Heart left ventricle (tissue), 16 donors: ENCODE results near the gene ENTPD7. TPM values are rescaled to one million over a fixed set of nuclear protein-coding genes. Genes with fewer than 3 reads are reported as not detected.

Experiments
- ATAC-seq, 4 donors: fragments of 200-7000 bp; cut with Tn5 transposase; one replicate each; pipeline ENCODE4 v1.9.1; 2020 to 2022; ENCODE audit warnings: moderate library complexity in 4 of 4, mild to moderate bottlenecking in 3 of 4, moderate number of reproducible peaks in 1 of 4
- DNase-seq, 5 donors: peaks; one replicate each; pipeline ENCODE4 v3.0.0-alpha.2; 2020
- H3K27ac ChIP-seq, 12 donors: fragments of 200-600 bp; sonication (generic) in 4 of 12; one replicate each; pipeline versions ENCODE4 v1.5.0 to v1.8.0; 2016 to 2022; ENCODE audit warnings: mild to moderate bottlenecking in 2 of 12
- H3K27me3 ChIP-seq, 9 donors: fragments of 200-600 bp; sonication (generic) in 2 of 9; one replicate each; pipeline versions ENCODE4 v1.5.1 to v1.8.0; 2016 to 2022; ENCODE audit warnings: mild to moderate bottlenecking in 3 of 9
- H3K36me3 ChIP-seq, 9 donors: fragments of 200-600 bp; sonication (generic) in 2 of 9; one replicate each; pipeline versions ENCODE4 v1.5.0 to v1.8.0; 2018 to 2022; ENCODE audit warnings: mild to moderate bottlenecking in 2 of 9
- H3K4me1 ChIP-seq, 12 donors: fragments of 200-600 bp; sonication (generic) in 4 of 12; one replicate each; pipeline versions ENCODE4 v1.5.0 to v1.8.0; 2016 to 2022; ENCODE audit warnings: mild to moderate bottlenecking in 3 of 12
- H3K4me3 ChIP-seq, 12 donors: fragments of 200-600 bp; sonication (generic) in 4 of 12; one replicate each; pipeline versions ENCODE4 v1.5.0 to v1.8.0; 2017 to 2022; ENCODE audit warnings: mild to moderate bottlenecking in 9 of 12, moderate library complexity in 4 of 12
- H3K9me3 ChIP-seq, 12 donors: fragments of 200-600 bp; sonication (generic) in 4 of 12; one replicate each; pipeline versions ENCODE4 v1.5.0 to v1.8.0; 2016 to 2022; ENCODE audit warnings: mild to moderate bottlenecking in 1 of 12
- CTCF ChIP-seq, 12 donors: fragments of 200-600 bp; sonication (generic) in 4 of 12; IDR thresholded peaks; one replicate each; pipeline versions ENCODE4 v1.5.0 to v1.8.0; 2018 to 2022; ENCODE audit warnings: antibody characterized with exemption in 12 of 12, mild to moderate bottlenecking in 5 of 12
- POLR2A ChIP-seq, 2 donors: fragments of 450-650 bp; IDR thresholded peaks; one replicate each; pipeline ENCODE4 v1.6.1; 2017; ENCODE audit warnings: antibody characterized with exemption in 2 of 2, mild to moderate bottlenecking in 2 of 2, moderate library complexity in 2 of 2
- WGBS, 4 donors: extraction: QIAGEN DNeasy Blood & Tissue Kit in 2 of 4; methylation state at CpG; one replicate each; pipeline versions ENCODE4 v1.1.5 to v1.1.7; 2013 to 2018; 5-methylcytosine and 5-hydroxymethylcytosine counted together
- intact Hi-C, 10 donors: fragments of 100-400 bp; cut with DNase I; formaldehyde crosslinking; loops; one replicate each; pipeline versions ENCODE4 v1.11.1 to v1.14.2; 2022
- polyA plus RNA-seq, 2 donors: library from polyadenylated mRNA; stranded (reverse); fragments of 200-250 nt; gene quantifications; one replicate each; pipeline ENCODE4 v1.2.3, GENCODE V29; 2013
- total RNA-seq, 9 donors: library from RNA; depleted of rRNA in 2 of 9; stranded (reverse); fragments of >200 nt in 2 of 9; fragmentation: NEBNext Ultra II Directional in 3 of 9; extraction: Animal tissue kit (Norgen Biotek cat#: 25700) in 3 of 9; gene quantifications; one replicate each; pipeline versions ENCODE4 v1.1.0 to v1.2.4, GENCODE V29; 2016 to 2023
- donor health status: ischemic (EF 13 %, LVEDD 7.1; RV severe dilation, severe dysfunction).
- donor health status: healthy with polysubstance abuse.
- donor health status: DM: no; HTN: yes; CAD: no.
- donor health status: DM: no; HTN: no; CAD: no.
- donor health status: ischemic (EF 25% LVEDD 6.9; RV normal size, moderate dysfunction).
- donor health status: ischemic (EF 25% LVEDD 5.7; RV mildly dilated, moderate dysfunction).
- donor health status: healthy.
- donor health status: DM: yes; HTN: yes; CAD: no.
- donor health status: ischemic (EF 35%, LVEDD 5.7; RV mildly dilated, moderate dysfunction).
- donor health status: nonischemic (EF 11% LVEDD 7.7; RV severe dilation, severe dysfunction).
- donor health status: DM: yes; HTN: yes; CAD: no.
- donor health status: PGD.
- donor health status: ischemic (EF 29% LVEDD 5.4; RV normal size, mild dysfunction).
- donor health status: nonischemic (EF 23%, LVEDD 6.1; RV moderate dilation, normal function).

ENTPD7 gene
- total and polyA plus RNA-seq, 11 donors: 0.23 to 5.6 (median 2.7) TPM

GRCh38 chr10:99630991-99631390 is 28.3 kb upstream of the ENTPD7 start:
- no peaks in the 10 kb centered on the region for H3K4me1 ChIP-seq
- intact Hi-C loops: loop anchor here in 1 of 10 donors (5.0 kb wide), 1 partner anchor 81 kb away; no protein-coding TSS in a partner anchor
- H3K4me3 ChIP-seq: no peak overlapping the region
- ATAC-seq (no peak), DNase-seq (no peak)
- no peaks in the 10 kb centered on the region for H3K36me3 ChIP-seq
- H3K9me3 ChIP-seq: no peaks in the 10 kb centered on the region
- no peak overlapping the region for H3K27ac ChIP-seq
- H3K27me3 ChIP-seq: no peaks in the 10 kb centered on the region
- TF ChIP-seq POLR2A (IDR thresholded peaks at IDR 0.05) (no peak), CTCF (IDR thresholded peaks at IDR 0.05) (no peak)

- DNase-seq (no peak), ATAC-seq (no peak)
- Histone ChIP-seq H3K27me3 (no peaks in the 10 kb centered on the region), H3K36me3 (no peaks in the 10 kb centered on the region), H3K4me1 (no peaks in the 10 kb centered on the region), H3K4me3 (no peak overlapping the region), H3K27ac (no peak overlapping the region), H3K9me3 (no peaks in the 10 kb centered on the region)
- WGBS, 4 donors: 84 to 88% (median 86%) methylated on average over 3 of the region's 3 CpGs
- TF ChIP-seq POLR2A (IDR thresholded peaks at IDR 0.05) (no peak), CTCF (IDR thresholded peaks at IDR 0.05) (no peak)
- intact Hi-C loops: loop anchor here in 1 of 10 donors (5.0 kb wide), 1 partner anchor 81 kb away; no protein-coding TSS in a partner anchor
Observed at GRCh38 chr10:99631496-99631895, 27.8 kb upstream of the ENTPD7 start.

GRCh38 chr10:99633832-99634231 is 25.5 kb upstream of the ENTPD7 start:
- Histone ChIP-seq H3K9me3 (no peaks in the 10 kb centered on the region), H3K4me1 (no peaks in the 10 kb centered on the region), H3K27me3 (no peaks in the 10 kb centered on the region), H3K36me3 (no peaks in the 10 kb centered on the region), H3K4me3 (no peak overlapping the region), H3K27ac (no peak overlapping the region)
- DNase-seq: no peak
- intact Hi-C loops: loop anchor here in 1 of 10 donors (5.0 kb wide), 1 partner anchor 78 kb away; no protein-coding TSS in a partner anchor
- TF ChIP-seq CTCF (IDR thresholded peaks at IDR 0.05) (no peak), POLR2A (IDR thresholded peaks at IDR 0.05) (no peak)
- ATAC-seq: no peak

GRCh38 chr10:99647601-99648151 is 11.6 kb upstream of the ENTPD7 start:
- ATAC-seq: no peak
- no peak for DNase-seq
- Histone ChIP-seq H3K4me1 (no peaks in the 10 kb centered on the region), H3K36me3 (no peaks in the 10 kb centered on the region), H3K27me3 (no peaks in the 10 kb centered on the region), H3K9me3 (peaks cover 0 to 12% (median 0%) of the 10 kb centered on the region in 12 donors), H3K27ac (no peak overlapping the region), H3K4me3 (no peak overlapping the region)
- no peak for TF ChIP-seq POLR2A (IDR thresholded peaks at IDR 0.05)
- no peak for TF ChIP-seq CTCF (IDR thresholded peaks at IDR 0.05)
- intact Hi-C loops: no loop called here
- 76 to 92% (median 87%) methylated on average over 2 of the region's 2 CpGs for WGBS, 4 donors
